Right renal pelvis (tissue), 4 donors: ENCODE results near the gene USP51. TPM values are rescaled to one million over a fixed set of nuclear protein-coding genes. Genes with fewer than 3 reads are reported as not detected.
A peak's percentile ranks its signal among the peaks of the same experiment; 100 is the strongest.
"Not testable (repeated sequence)": the region's sequence is repeated elsewhere in the genome, so short reads cannot be mapped to it uniquely, and the experiment has no call there.

Experiments used
- DNase-seq, 4 donors: peaks; one replicate each; pipeline ENCODE4 v3.0.0-alpha.2; 2013; ENCODE audit warnings: low read depth in 4 of 4, low spot score in 3 of 4, missing footprints in 1 of 4
- polyA plus RNA-seq, 4 donors: library from polyadenylated mRNA; unstranded; fragments of 120-200 nt; gene quantifications; one replicate each; pipeline ENCODE4 v1.2.1, GENCODE V29; 2013; ENCODE audit not compliant: insufficient read length in 4 of 4

Gene USP51
- polyA plus RNA-seq, result 10 to 100 TPM; 11.0 to 12.8 (median 12.5) TPM

DNA sequence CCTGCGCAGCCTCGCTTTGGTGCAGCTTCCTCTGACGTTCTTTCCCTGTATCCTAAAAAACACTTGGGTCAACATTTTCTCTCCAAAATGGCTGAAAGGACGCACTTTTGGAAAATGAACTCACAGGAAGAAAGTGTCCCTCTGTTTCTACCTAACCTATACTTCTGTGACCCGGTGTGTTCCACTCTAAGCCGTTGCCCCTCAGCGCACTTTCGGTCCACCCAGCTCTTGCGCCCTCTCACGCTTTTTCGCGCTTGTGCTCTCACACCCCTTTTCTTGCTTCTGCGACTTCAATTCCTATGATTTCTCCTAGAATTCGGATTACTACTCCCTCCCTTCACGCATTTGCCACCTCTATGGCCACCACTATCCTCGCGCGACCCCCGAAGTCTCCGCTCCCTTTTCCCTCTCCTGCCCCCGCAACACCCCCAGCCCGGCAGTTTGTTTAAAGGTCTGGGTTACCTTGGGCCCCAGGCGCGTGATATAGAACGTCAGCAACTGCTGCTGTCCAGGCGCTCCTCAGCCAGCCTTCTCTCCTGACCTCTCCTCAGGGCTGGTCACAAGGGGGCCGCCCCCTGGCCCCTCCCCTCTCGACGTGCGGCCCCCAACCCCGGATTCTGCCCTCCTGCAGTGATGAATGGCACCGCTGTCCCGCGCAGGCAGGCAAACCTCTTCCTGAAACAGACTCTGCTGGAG lies at the start of gene USP51:
Gene USP51, minus strand, starts transcription at position 535 of the 696 bp plus-strand sequence. CDS start 909 bp downstream, outside the sequence.
- peak; percentile 27 to 40 (median 32) for DNase-seq

DNA sequence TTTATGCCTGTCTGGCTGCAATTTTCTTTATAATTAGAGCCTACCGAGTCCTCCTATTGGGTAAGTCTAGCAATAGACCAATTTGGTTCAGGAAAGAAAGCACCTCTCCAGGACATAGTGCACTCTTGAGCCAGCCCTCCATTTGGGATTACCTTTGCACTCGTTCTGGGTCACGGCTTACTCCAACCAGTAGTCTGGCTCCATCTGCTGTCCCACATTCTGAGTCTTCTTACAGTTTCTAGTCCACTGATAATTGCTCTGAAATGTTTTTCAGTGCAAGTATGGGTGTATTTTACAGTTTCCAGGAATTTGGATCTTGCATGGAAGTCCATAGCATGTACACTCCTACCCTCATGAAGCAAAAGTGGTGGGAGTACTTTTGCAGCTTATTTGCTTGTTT lies 34.8 kb upstream of the USP51 start:
- peak in 1 of 4 donors; percentile 1 for DNase-seq

DNA sequence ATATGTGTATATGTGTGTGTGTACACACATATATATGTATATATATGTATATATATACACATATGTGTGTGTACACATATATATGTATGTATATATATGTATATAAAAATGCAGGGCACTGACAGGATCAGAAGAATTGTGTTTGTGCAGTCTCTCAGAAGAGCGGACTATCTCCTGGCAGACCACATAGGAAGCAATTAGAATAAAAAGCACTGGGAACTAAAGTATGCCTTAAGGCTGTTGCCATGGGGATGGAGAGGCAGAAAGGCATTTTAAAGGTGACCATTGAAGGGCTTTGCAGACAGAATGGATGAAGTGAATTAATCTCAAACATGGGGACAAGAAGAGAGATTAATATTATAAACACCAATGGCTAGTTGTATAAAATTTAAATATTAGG lies 33.7 kb upstream of the USP51 start:
- no peak for DNase-seq

DNA sequence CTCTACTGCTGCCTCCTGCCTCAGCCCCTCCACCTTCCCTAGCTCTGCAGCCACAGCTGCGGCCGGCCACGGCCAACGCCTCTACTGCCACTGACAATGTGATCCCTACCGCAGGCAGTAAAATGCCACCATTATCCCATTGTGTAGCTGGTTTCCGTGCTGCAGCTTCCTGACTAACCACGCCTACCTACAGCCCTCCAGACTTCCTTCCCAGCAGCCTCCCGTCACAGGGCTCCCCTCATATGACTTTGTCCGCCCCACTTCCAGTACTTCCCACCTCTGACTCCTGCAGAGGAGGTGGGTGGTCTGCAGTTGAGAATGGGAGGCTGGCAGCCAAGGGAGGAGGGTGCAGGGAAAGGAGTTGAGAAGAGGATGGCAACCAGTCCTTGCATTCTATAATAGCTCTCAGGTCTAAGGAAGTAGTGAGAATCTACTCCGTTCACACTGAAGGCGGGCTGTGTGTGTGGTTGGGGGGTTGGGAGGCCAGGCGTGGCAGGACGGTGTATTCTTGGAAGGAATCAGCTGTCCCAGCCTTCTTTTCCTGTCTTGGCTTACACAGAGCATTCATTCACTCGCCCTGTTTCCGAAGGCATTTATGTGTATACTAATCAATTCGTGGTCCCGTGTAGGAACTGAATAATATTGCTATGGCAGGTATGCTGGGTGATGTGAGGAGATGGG lies 33.1 kb upstream of the USP51 start:
- no peak for DNase-seq

DNA sequence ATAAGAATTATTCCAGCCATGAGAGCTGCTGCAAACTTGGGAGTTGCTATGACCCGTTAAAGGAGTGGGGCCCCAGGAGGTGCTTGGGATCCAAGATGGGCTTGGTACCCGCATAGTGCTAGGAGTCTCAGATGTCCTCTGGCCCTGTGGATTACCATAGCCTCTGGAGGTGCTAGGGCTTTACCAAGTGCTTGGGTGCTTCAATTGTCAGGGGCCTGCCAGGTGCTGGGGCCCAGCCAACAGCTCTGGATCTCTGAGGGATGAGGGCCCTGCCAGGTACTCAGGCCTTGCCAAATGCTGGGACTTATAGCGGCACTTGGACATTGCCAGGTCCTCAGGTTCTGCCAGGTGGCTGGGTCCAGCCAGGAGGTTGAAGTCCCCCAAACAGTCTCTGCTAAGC lies 32.0 kb upstream of the USP51 start:
- DNase-seq, result no peak

DNA sequence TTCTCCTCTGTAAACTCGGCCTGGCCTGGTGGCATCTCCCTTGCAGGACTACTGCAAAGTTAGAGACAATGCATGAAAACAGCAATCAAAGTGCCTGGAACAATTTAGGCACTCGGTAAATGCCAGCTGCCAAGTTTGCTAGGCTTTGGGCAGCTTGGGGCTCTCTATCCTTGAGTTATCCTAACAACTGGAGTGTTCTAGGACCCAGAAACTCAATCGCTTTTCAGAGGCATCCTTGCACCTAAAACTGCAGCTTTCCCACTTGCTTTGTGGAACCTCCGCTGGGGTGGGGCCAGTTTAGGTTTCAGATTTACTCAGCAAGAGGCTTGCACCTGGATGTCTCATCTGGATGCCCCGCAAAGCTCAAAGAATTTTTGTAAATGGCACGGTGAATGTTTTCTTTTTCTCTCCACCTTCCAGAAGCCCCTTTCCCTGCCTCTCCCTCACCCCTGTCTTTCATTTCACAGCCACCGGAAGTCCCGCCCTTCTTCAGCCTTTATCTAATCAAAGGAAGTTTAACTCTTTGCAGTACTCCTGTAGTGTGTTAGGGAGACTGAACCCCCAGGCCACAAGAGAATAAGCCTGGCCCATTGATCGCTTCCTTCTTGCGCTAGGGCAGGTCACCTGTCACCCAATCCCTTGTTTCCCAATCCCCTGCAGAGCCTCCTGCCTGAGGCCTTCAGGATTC lies 27.3 kb upstream of the USP51 start:
- DNase-seq, result not testable (repeated sequence)

DNA sequence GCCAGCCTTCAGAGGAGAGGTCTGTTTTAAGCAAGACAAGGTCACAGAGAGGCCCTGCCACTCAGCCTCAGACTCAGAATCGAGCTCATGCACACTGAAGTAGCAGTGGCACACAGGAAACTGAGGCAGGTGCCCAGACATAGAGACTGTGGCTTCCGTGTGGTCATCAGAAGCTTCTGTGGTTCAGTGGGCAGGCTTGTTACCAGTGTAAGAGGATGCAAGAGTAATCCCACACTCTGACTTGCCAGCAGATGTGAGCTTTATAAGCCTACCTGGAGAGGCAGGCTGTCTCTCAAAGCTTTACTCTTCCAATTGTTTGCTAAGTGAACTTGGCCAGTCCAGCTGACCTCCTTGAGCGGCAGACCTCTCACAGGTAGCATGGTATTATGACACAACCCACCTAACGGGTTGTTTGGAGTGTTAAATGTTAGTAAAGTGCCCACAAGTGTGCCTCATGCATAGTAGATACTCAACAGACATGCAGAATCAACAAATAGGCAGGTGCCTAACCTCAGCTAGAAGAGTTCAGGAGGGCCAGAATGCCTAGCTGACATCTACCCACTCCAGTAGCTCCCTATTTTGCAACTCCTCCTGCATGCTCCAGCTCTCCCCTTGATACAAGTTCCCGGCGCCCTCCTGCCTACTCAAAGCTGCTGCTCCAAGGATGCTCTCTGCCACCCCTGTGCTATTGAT lies 23.5 kb upstream of the USP51 start:
- DNase-seq, result not testable (repeated sequence)

DNA sequence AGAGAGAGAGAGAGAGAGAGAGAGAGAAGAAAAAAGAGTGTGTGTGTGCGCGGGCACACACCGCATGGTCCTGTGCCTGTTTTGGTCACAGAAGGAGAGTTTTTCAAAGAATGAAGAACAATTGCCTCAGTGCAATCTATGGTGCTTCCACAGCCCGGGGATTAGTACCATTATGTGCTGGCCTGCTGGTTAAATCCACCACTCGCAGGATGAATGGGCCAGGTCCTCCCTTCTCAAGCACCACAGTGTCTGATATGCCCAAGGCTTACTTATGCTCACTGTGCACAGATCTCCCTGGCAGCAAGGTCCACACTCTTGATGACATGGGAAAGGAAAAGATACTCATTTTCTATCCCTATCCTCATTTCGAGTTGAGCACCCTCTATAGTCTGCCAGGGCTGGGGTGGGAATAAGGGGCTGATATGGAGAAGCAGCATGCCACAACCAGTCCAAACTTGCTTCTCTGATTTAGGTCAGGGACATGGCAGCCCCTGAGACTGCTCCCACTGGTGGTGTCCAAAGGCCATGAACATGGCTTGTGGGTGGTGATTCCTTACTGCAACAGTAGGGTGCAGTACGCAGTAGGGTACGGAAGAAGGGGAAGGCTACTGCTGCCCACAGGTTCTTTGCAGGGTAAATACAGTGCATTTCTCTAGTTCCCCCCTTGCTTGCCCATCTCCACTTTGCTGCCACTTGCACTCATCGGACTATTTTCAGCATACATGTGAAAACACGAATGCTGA lies 18.9 kb upstream of the USP51 start:
- DNase-seq, result not testable (repeated sequence)

DNA sequence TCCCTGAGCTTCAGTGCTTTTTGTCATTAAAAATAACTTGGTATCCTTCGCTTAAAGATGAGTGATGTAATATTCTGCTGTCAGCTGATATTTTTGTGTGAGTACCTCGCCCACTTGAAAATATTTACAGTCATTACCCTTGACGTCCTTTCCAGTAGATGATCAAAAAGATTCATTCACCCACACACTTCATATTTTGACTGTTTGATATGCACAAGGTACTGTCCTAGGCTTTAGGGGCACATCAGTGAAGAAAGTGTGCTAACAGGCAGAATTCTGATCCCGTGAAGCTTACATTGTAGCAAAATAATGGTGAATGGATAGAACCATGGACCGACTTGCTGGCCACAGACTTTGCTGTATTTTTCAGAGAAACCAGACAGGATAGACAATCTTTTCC lies 18.1 kb upstream of the USP51 start:
- not testable (repeated sequence) for DNase-seq

DNA sequence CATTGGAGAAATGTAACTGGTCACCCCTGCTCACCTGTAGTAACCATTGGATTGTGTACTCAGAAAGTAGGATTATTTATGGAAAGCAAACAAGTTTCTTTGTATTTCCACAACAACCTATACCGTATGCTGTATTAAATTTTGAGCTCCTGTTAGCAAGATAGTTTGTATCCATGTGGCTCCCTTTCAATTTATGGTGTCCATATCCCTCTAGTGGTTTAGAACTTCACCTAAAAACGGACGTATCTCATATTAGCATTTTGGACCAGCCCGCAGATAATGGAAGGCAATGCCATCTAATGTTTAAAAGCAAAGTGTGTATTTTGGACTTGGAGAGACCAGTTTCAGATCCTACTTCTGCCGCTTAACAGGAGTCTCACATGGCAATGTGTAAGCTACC lies 17.4 kb upstream of the USP51 start:
- DNase-seq, result not testable (repeated sequence)

DNA sequence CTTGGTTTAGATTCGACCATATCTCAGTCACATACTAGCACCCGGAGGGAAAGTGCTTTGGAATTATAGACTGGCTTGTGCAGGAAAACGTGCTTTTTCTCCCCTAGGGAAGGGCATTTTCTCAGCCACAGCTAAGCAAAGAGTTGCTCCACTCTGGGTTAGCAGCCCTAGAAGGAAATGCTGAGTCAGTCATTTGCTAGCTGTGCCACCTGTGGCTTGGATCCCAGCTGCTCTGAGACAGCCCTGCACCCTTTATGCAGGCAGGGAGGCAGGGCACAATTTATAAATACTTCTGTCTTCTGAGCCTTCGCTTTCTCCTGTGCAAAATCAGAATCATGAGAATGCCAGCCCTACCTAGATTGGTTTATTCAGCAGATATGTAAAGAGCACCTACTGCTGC lies 1.3 kb upstream of the USP51 start:
- no peak for DNase-seq

DNA sequence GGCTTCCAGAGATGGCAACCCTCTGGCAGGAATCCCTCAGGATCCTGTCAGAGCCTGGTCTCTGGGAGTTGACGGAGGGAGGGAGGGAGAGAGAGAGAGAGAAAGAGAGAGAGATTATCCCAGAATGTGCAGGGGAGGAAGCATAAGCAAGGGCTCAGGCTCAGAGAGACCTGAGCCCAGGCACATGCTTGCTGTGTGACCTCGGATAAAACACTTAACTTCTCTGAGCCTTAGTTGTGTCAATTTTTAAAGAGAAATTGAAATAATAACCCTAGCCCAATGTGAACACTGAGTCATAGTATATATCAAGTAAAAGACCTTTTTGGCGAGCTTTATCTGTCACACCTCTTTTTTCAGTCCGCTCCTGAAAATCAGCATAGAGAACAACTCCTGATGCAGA lies 473 bp upstream of the USP51 start:
- no peak for DNase-seq

DNA sequence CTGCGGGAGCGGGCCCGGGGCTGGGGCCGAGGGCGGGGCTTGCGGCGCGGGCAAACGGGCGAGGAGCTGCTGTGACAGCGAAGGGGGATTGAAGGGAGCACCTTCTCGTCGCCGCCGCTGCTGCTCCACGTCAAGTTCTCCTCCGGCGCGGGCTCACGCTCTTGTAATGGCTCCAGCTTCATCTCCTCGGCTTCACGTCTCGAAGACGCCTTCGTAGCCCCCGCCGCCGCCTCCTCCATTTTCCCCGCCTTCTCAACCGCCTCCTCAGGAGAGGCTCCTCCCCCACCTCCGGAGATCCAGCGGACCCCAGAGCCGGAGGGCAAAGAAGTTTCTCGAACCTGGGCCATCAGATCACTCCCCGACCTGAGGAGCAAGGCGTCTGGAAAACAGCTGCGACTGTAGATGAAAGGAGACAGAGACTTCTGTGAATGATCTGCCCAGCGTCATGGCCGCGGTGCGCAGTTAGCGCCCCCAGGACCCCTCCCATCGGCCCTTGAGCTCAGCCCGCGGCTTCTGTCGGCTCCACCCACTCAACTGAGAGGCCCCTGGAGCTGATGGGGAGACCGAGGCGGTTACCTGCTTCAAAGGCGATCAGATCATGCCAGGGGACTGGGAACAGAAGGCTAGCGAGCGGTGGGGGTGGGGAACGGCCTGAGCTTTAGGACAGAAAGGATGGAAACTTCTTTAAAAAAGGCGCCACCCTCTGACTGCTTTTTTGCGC lies 895 bp downstream of the USP51 start:
- DNase-seq, result peak; percentile 45 to 63 (median 47)

DNA sequence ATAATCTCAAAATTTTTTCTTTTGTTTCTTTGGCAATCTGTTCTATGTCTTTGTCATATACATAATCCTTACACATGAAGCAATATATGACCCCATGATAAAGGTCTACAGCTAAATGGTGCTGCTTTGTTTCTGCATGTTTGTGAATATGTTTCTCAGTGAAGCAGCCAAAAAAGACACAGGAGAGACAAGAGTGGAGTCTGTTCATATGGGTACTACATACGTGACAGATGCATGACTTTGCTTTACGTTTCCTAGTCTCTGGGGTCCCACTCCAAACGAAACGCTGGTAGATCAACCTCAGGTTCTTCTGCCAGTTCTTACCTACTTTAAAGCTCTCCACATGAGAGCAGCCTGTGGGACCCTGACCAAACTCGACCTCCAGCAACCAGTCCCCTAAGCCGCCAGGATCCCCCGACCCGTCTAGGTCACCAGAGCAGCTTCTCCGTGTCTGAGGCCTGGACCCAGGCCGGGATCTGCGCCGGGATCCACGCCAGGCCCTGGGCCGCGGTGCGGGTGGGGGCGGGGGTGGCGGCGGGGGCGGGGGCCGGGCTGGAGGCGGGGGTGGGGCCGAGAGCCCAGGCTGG lies 1.5 kb downstream of the USP51 start:
- peak in 1 of 4 donors; percentile 23 for DNase-seq

DNA sequence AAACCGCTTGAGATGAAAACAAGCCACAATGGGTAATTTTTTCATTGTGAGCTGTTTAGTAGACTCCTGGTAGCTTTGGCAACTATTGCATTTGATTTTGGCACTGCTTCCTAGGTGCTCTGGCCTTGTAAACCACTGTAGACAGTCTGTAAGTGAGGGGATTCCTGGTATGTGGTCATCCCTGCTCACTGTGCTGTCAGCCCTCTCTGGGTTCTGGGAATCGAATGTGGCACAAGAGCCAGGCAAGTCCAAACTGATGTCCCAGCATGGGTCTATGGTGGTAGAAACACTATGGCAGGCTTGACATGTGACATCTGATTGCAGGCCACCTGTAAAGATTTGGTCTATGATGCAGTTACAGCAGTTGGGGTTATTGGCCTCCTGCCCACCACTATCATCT lies 2.5 kb downstream of the USP51 start:
- DNase-seq, result no peak

DNA sequence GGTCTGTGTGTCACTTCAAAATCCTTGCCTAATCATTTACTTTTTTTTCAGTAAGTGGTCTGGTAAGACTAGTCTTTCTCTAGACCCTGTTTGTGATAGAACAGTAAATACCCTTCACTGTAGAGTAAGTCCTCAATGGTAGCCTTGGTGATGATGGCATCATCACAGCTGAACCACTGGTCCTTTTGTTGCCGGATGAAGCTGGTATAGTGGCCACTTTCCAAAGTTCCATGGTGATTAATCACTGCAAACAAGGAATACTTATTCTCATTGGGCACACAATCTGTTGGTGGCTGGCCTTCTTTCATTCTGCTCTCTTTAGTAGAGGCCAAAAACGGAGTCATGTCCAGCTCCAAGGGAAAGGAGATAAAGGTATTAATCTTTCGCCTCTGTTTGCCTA lies 2.9 kb downstream of the USP51 start:
- no peak for DNase-seq

DNA sequence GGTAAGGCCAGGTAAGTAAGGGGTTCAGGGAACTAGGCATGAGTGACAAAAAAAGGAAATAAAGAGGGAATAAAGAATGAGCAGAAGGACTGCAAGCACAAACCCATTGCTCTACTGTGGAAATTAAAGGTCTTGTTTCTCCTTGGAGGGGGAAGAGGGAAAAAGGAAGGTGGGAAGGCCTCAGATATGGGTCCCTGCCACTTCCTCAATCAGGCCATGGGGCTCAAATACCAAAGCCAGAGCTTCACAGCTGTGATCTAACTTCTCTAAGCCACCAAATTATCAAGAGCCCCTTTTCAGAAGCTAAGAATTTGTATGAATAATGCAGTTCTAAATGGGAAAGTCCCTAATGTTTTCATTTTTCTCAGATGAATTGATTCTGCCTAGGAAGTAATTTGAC lies 4.7 kb downstream of the USP51 start:
- DNase-seq, result no peak

DNA sequence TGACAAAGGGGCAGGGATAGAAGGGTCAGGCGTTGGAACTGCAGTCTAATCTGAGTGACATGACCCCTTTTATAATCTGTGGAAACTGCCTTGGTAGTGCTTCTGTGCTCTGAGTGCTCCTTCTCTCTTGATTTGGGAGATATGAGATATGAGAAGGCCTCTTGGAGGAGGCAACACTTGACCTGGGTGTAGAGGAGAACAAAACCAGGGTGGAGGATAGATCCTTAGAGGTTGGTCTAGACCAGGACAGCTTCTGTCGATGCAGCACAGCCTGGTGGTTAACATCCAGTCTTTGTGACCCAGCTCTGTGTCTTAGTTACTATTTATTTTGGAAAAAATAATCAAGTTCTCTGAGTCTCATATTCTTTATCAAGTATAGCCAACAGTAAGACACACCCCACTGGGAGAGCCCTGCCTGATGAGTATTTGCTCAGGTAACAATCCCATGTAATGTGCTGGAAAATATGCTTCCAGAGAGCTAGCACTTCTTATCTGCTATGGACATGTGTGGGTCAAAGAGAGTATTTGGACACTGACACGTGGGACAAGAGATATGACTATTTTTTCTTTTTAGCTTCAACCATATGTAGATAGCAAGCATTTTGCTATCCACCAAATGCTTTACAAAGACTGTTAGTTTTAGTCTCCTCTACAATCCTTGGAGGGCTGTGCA lies 9.1 kb downstream of the USP51 start:
- no peak for DNase-seq

DNA sequence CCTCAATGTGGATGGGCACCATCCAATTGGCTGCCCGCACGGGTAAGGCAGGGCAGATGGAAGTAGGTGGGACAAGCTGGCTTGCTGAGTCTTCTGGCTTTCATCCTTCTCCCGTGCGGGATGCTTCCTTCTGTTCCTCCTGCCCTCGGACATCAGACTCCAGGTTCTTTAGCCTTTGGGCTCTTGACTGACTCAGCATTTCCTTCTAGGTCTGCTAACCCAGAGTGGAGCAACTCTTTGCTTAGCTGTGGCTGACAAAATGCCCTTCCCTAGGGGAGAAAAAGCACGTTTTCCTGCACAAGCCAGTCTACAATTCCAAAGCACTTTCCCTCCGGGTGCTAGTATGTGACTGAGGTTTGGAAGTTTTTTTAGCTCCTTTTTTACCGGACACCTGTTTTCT lies 9.7 kb downstream of the USP51 start:
- not testable (repeated sequence) for DNase-seq
